KOPT-K1 (cell line): Measurements from ENCODE around the gene TRIOBP.

Experiments
- H3K27ac ChIP-seq: fragments of 200-600 bp; sonication (generic); 2 replicates; pipeline ENCODE4 v1.5.1; 2016; ENCODE audit warnings: antibody characterized with exemption, mild to moderate bottlenecking, low read depth, low read length; ENCODE audit not compliant: poor library complexity, severe bottlenecking
- H3K36me3 ChIP-seq: fragments of 200-600 bp; sonication (generic); 2 replicates; pipeline ENCODE4 v1.5.1; 2017; ENCODE audit warnings: antibody characterized with exemption, mild to moderate bottlenecking, low read length, moderate library complexity; ENCODE audit not compliant: insufficient read depth
- H3K9me3 ChIP-seq: fragments of 200-600 bp; sonication (generic); 2 replicates; pipeline ENCODE4 v1.5.1; 2017; ENCODE audit warnings: antibody characterized with exemption, low read length, mild to moderate bottlenecking; ENCODE audit not compliant: insufficient read depth, poor library complexity, severe bottlenecking

The TRIOBP gene

DNA sequence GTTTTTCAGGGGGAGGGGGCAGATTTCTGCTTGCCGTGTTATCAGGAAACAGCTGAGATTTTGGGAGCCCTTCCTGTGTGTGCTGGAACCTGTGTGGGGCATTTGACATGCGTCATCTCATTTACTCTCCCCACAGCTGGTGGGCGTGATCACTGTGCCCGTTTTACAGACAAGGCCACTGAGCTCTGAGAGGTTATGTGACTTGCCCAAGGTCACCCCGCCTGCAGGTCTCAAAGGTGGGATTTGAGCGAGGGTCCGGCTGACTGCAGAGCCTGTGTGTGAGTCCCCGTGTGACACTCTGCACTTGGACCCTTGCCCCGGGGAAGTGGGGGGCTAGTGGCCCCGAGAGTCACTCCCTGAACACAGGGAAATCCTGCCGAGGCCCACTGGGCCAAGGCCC is 62.4 kb downstream of the TRIOBP start:
- Histone ChIP-seq H3K9me3 (no peaks in the 10 kb centered on the region), H3K27ac (no peak overlapping the region), H3K36me3 (peaks cover 94% of the 10 kb centered on the region)

DNA sequence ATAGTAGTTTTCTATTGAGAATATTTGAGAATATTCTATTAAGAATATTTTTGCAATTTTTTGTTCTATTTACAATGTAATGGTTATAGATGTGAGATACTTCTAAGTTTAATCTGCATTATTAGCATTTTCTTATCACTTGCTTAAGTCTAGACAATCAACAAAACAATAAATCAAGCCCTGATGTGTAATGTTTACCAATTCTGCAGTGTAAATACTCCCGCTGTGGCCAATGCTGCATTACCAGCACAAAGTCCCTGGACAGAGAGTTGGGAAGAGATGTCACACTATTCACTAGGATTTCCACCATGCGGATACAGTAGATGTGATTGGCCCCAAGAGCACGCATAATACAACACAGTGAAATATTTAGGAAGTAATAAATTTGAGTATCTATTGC is 63.3 kb downstream of the TRIOBP start:
- Histone ChIP-seq H3K27ac (no peak overlapping the region), H3K36me3 (peaks cover 91% of the 10 kb centered on the region), H3K9me3 (no peaks in the 10 kb centered on the region)

DNA sequence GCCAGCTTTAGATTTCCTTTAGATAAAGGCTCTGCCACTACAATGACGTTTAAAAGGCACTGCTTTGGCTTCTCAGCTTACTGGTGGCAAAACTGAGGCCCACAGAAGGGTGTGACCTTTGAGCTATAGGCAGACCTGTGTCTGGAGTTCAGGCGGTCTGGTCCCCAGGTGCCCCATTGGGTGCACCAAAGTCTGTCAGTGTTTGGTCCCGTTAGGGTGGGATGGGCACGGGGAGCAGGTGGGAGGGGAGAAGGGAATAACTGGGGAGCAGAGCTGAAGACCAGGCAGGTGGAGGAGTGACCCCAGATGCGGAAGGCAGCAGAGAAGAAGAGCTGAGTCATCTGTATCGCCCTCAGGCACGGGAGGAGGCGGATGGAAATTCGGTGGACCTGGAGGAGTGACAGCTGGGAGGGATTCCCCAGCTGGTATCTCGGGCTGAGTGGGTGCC is 65.6 kb downstream of the TRIOBP start:
- peaks cover 82% of the 10 kb centered on the region for H3K36me3 ChIP-seq

DNA sequence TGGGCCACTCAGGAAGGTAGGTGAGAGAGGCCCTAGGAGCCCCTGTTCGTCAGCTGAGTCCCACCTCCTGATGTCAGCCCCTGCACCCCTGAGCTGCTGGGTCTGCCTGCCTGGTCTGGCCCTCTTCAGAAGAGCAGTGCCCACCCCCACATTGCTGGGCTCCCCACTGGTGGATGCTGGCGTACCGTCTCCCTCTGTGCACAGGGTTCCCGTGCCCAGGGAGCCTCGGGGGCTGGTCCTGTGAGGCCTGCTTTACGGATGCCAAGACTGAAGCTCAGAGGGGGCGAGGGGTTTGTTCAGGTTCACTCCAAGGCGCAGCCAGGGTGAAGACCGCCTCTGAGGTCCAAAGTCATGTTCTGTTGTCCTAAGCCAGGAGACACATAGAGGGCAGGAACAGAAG is 66.2 kb downstream of the TRIOBP start:
- Histone ChIP-seq H3K9me3 (no peaks in the 10 kb centered on the region), H3K36me3 (peaks cover 82% of the 10 kb centered on the region), H3K27ac (no peak overlapping the region)

More for the DNA sequence above, 65.6 kb downstream of the TRIOBP start:
- Histone ChIP-seq H3K27ac (no peak overlapping the region), H3K9me3 (no peaks in the 10 kb centered on the region)

DNA sequence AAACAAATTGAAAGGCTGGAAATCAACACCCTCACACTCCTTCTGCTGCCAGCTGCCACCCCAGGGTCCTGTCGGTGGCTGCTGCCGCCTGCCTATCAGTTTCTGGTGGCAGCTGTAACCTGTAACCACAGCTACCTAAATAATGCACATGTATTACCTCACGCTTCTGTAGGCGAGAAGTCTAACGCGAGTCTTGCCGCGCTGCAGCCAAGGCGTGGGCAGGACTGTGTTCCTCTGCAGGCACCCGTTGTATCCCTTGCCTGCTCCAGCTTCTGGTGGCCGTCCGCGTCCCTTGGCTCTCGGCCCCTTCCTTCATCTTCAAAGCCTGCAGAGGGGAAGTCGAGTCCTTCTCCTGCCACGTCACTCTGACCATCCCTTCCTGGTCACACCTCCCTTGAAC is 66.8 kb downstream of the TRIOBP start:
- H3K36me3 ChIP-seq = peaks cover 82% of the 10 kb centered on the region
- no peak overlapping the region for H3K27ac ChIP-seq
- H3K9me3 ChIP-seq = no peaks in the 10 kb centered on the region

DNA sequence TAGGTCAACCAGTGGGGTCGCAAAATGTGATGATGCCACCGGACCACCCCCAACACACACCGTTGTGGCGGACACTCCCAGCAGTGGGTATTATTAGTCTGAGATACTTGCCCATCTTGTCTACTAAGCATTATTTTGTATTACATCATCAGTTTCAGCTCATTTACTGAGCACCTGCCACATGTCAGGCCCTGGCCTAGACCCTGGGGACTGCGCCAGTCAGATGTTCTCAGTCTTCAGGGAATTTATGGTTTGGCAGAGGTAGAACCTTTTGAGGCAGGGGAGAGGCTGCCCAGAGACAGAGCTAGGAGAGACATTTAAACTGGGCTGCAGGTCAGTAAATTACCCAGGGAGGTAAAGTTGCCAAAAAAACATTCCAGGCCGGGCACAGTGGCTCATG is 67.8 kb downstream of the TRIOBP start:
- Histone ChIP-seq H3K36me3 (peaks cover 82% of the 10 kb centered on the region), H3K27ac (no peak overlapping the region), H3K9me3 (no peaks in the 10 kb centered on the region)

DNA sequence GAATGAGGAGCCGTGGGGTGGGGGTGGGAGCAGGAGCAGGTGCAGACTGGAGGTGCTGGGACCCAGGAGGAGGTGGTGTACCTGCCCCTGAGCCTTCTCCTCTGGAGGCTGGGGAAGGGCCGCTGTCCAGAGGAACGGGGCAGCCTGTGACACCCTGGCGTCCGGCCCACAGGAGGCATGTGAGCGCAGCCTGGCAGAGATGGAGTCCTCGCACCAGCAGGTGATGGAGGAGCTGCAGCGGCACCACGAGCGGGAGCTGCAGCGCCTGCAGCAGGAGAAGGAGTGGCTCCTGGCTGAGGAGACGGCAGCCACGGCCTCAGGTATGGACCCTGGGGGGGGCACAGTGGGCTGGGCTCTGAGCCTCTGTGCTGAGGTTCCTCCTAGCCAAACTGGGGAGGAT is 68.7 kb downstream of the TRIOBP start:
- Histone ChIP-seq H3K9me3 (no peaks in the 10 kb centered on the region), H3K27ac (no peak overlapping the region), H3K36me3 (peaks cover 78% of the 10 kb centered on the region)

DNA sequence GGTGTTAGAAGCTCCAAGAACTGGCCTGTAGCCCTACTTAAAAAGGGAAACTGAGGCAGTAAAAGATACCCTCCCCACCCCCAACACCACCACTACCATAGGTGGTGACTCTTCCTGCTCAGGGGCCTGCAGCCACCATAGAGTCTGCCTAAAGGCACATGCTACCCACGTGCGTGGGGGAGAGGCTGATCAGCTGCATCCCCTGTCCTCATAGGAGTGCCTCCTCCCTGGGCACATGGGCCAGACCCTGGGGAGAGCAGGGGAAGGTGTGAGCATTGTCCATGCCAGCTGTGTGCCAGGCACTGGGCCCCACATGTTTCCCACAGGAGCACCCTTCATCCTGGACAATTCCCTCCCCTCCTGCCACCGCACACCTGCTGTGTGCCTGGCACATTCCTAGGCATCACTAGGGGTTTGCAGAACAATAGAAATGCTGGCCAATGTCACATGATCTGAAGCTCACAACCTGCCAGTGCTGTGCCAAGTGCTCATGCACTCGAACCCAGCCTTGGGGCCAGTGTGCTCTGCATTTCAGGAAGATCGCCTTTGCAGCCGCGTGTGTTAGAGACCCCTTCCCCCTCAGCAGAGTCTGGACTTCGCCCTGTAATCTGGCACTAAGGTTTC is 69.2 kb downstream of the TRIOBP start:
- Histone ChIP-seq H3K36me3 (peaks cover 76% of the 10 kb centered on the region), H3K27ac (no peak overlapping the region), H3K9me3 (no peaks in the 10 kb centered on the region)

DNA sequence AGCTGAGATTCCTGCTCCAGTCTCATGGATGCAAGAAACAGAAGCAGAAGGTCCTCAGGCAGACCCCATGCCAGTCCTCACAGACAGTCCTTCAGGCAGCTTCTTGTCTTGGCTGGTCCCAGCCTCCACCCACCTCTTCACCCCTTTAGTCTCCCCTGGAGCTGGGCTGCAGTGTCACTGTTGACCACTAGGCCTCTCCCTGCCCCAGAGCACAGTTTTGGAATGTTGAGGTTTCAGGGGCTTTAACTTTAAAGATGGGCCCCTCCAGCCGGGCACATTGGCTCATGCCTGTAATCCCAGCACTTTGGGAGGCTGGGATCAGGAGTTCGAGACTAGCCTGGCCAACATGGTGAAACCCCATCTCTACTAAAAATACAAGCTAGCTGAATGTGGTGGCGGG is 71.4 kb downstream of the TRIOBP start:
- Histone ChIP-seq H3K27ac (no peak overlapping the region), H3K36me3 (peaks cover 80% of the 10 kb centered on the region), H3K9me3 (no peaks in the 10 kb centered on the region)

DNA sequence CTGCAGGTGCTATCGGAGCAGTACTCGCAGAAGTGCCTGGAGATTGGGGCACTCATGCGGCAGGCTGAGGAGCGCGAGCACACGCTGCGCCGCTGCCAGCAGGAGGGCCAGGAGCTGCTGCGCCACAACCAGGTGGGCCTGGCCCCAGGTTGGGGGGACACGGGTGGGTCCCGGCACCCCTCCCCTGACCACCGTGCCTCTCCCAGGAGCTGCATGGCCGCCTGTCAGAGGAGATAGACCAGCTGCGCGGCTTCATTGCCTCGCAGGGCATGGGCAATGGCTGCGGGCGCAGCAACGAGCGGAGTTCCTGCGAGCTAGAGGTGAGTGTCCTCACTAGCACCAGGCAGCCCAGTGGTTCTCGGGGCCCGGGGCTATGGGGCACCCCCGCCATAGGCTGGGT is 72.2 kb downstream of the TRIOBP start:
- Histone ChIP-seq H3K27ac (no peak overlapping the region), H3K36me3 (peaks cover 79% of the 10 kb centered on the region), H3K9me3 (no peaks in the 10 kb centered on the region)

DNA sequence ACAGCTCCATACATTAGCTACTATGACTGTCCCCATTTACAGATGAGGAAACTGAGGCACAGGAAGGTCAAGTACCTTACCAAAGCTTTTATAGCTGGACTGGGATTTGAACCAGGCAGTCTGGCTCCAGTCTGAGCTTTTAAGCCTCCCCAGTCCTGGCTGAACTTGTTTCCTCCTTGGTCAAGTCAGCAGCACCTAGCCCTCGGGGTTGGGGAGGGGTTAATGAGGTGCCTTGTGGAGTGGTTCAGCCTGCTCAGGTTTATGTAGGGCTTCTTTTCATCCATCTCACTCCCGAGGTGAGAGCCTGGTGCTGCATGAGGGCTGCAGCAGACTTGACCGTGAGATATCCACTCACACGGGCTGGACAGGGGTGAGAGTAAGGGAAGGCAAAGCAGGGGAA is 74.2 kb downstream of the TRIOBP start:
- H3K36me3 ChIP-seq = peaks cover 68% of the 10 kb centered on the region
- H3K9me3 ChIP-seq = no peaks in the 10 kb centered on the region
- no peak overlapping the region for H3K27ac ChIP-seq

DNA sequence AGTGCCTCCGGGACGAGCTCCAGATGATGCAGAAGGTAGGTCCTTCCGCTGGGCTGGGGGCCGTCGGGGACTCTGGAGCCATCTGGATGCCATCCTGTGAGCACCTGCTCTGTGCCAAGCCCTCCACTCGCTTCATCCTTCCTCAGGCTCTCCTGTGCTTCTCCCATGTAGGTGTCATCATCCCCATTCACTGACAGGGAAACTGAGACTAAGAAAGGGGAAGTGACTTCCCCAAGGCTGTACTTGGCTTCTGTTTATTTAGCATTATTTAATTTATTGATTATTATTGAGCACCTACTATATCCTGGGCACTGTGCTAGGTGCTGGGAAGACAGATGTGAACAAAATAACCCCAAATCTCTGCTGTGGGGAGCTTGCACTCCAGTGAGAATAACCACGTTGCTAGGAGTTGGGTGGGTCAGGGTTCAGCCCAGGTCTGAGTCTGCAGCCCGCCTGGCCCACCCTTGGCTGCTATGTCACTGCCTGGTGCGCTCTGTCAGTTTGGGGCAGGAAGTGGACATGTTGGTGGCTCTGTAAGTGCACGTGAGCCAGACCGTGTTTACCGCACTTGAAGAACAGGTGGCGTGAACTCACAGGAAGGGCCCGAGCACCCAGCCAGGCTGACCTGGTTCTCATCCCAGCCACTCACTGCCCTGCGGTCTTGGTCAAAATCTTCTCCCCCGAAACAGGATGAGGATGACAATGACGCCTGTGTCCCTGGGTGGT is 75.0 kb downstream of the TRIOBP start:
- Histone ChIP-seq H3K36me3 (peaks cover 64% of the 10 kb centered on the region), H3K27ac (no peak overlapping the region)

DNA sequence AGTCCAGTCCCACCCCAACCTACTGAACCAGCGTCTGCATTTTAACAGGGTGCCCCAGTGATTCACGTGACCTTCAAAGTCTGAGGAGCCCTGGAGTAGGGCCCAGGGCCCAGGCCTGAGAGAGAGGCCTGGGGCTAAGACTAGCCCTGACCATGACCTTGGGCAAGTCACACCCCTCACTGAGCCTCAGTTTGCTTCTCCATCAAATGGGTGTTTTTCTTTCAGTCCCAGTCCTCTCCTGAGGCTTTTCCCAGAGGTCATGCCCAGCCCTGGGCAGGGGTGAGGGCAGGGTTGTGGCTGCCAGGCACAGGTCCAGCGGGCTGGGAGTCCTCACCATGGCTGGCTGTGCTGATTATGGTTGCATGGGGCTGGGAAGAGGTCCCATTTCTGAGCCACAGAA is 77.9 kb downstream of the TRIOBP start:
- Histone ChIP-seq H3K27ac (no peak overlapping the region), H3K36me3 (peaks cover 39% of the 10 kb centered on the region)

More for the DNA sequence above, 75.0 kb downstream of the TRIOBP start:
- no peaks in the 10 kb centered on the region for H3K9me3 ChIP-seq

DNA sequence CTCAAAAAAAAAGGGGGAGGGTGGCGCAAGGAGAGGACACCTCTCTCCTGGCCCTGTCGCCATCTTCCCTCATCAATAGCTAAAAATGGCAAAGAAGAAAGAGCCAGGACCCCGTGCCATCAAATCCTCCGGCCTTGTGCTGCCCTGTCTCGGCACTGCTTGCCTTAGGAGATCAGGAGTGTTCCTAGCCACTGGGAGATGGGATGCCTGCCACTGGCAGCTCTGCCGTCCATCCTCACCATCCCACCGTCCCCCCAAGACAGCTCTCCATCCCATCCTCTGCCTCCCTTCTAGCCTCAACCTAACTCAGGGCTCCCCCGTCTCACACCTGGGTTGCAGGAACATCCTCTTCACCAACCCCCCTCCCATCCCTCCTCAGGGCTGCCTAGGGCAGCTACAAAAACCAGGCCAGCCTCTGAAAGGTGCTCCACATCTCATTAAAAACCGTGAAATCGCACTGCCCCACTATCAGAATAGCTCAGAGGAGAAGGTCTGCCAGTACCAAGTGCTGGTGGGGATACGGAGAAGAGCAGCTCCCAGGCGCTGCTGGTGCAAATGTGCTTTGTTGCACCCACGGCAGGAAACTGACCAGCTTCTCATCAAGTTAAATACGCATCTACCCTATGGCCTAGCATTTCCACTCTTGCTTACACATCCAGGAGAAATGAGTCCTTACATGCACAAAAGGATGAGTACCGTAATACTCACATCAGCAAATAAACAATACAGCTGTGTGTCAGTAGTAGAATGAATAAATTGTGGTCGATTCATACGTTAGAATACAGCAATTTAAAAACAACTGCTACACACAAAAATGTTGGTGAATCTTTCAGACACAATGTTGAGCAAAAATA is 79.2 kb downstream of the TRIOBP start:
- Histone ChIP-seq H3K9me3 (no peaks in the 10 kb centered on the region), H3K27ac (no peak overlapping the region), H3K36me3 (peaks cover 33% of the 10 kb centered on the region)

More for the DNA sequence above, 77.9 kb downstream of the TRIOBP start:
- H3K9me3 ChIP-seq = no peaks in the 10 kb centered on the region

DNA sequence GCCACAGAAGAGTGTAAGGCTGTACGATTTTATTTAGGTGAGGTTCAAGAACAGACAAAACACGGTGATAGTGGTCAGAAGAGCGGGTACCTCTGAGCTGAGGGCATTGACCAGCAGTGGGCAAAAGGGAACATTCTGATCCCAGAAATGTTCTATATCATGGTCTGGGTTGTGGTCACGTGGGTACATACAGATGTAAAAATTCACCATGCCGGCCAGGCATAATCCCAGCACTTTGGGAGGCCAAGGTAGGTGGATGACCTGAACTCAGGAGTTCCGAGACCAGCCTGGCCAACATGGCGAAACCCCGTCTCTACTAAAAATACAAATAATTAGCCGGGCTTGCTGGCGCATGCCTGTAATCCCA is 79.8 kb downstream of the TRIOBP start:
- peaks cover 27% of the 10 kb centered on the region for H3K36me3 ChIP-seq
- H3K9me3 ChIP-seq = no peaks in the 10 kb centered on the region
- no peak overlapping the region for H3K27ac ChIP-seq
